ENCODE results near the gene TERT. TPM values are rescaled to one million over a fixed set of nuclear protein-coding genes. Genes with fewer than 3 reads are reported as not detected.

TERT gene
- total and polyA plus RNA-seq, 2 of the 8 experiments (the other 6 are each of a cell fraction or from before 2014, with no cell fraction given): 13.1 to 23.1 TPM

GRCh38 chr5:1330847-1331831 lies 36.3 kb upstream of the TERT start (continued):
- TF ChIP-seq ASH2L (IDR thresholded peaks at IDR 0.05; ENCODE audit: low read length): no peak
- no peak for TF ChIP-seq NANOG (IDR thresholded peaks at IDR 0.05; ENCODE audit: insufficient read depth, low read depth, low read length, poor library complexity, severe bottlenecking)
- no peak for TF ChIP-seq BRCA1 (IDR thresholded peaks at IDR 0.05; ENCODE audit: low read depth, low read length)
